IMR-90 (cell line): ENCODE data around the gene BAIAP2. TPM values are rescaled to one million over a fixed set of nuclear protein-coding genes. Genes with fewer than 3 reads are reported as not detected.

Experiments
- ATAC-seq: fragments of 200-7000 bp; cut with Tn5 transposase; 2 replicates; pipeline ENCODE4 v1.9.1; 2020; ENCODE audit warnings: low read depth, mild to moderate bottlenecking, moderate library complexity
- BruUV-seq: library from RNA; stranded (reverse); fragments of 400-500 nt; replicated peaks from 2 replicates; lab custom pipeline; 2021; lab: Mats Ljungman, UMichigan
- CTCF ChIA-PET: fragments of 300-600 bp; formaldehyde crosslinking; extraction: SDS; loops from one replicate; lab custom pipeline; 2021; ENCODE audit warnings: antibody characterized with exemption; lab: Yijun Ruan, JAX
- POLR2A ChIA-PET: fragments of 300-600 bp; sonication (Branson Sonifier 250); formaldehyde crosslinking; loops from one replicate; lab custom pipeline; 2022; ENCODE audit warnings: antibody characterized with exemption; ENCODE audit not compliant: unreplicated experiment; lab: Charles Lee
- DNase-seq: peaks from one replicate; pipeline ENCODE4 v3.0.0; 2013
- H2AFZ ChIP-seq: replicated peaks from 2 replicates; pipeline ENCODE3; 2013; ENCODE audit warnings: low read length, mild to moderate bottlenecking; ENCODE audit not compliant: poor library complexity
- H2AK5ac ChIP-seq: 2 replicates; pipeline ENCODE4 v1.6.1; 2013; ENCODE audit warnings: low read depth, low read length, inconsistent platforms
- H2AK9ac ChIP-seq: replicated peaks from 2 replicates; pipeline ENCODE3; 2013; ENCODE audit warnings: mild to moderate bottlenecking, low read depth, low read length, moderate library complexity; ENCODE audit not compliant: poor library complexity
- H2BK120ac ChIP-seq: 2 replicates; pipeline ENCODE4 v1.6.1; 2013; ENCODE audit warnings: low read depth, low read length, inconsistent platforms
- H2BK15ac ChIP-seq: 3 replicates; pipeline ENCODE4 v1.6.1; 2013; ENCODE audit warnings: low read depth, low read length, inconsistent platforms
- H2BK20ac ChIP-seq: 2 replicates; pipeline ENCODE4 v1.6.1; 2013; ENCODE audit warnings: low read depth, mild to moderate bottlenecking, inconsistent platforms, low read length, moderate library complexity
- H2BK5ac ChIP-seq: 2 replicates; pipeline ENCODE4 v1.6.1; 2013; ENCODE audit warnings: mild to moderate bottlenecking, low read depth, low read length, inconsistent platforms; ENCODE audit not compliant: poor library complexity, severe bottlenecking
- H3K14ac ChIP-seq: replicated peaks from 2 replicates; pipeline ENCODE4 v1.6.1; 2013; ENCODE audit warnings: low read depth, low read length, inconsistent platforms
- H3K18ac ChIP-seq: 2 replicates; pipeline ENCODE4 v1.6.1; 2013; ENCODE audit warnings: low read depth, low read length, control low read depth
- H3K23ac ChIP-seq: 2 replicates; pipeline ENCODE4 v1.6.1; 2013; ENCODE audit warnings: low read depth, low read length, inconsistent platforms
- H3K27ac ChIP-seq: 2 replicates; pipeline ENCODE4 v1.5.1; 2013; ENCODE audit warnings: mild to moderate bottlenecking, control low read depth, low read length; ENCODE audit not compliant: insufficient read depth
- H3K27me3 ChIP-seq: 2 replicates; pipeline ENCODE4 v1.6.1; 2013; ENCODE audit warnings: low read length; ENCODE audit not compliant: control insufficient read depth, insufficient read depth
- H3K36me3 ChIP-seq: 2 replicates; pipeline ENCODE4 v1.6.1; 2013; ENCODE audit warnings: low read length, mixed read lengths; ENCODE audit not compliant: control insufficient read depth, insufficient read depth
- H3K4ac ChIP-seq: 2 replicates; pipeline ENCODE4 v1.6.1; 2013; ENCODE audit warnings: low read depth, low read length, inconsistent platforms
- H3K4me1 ChIP-seq: 2 replicates; pipeline ENCODE4 v1.6.1; 2013; ENCODE audit warnings: low read length, mixed read lengths; ENCODE audit not compliant: control insufficient read depth, insufficient read depth
- H3K4me2 ChIP-seq: 2 replicates; pipeline ENCODE4 v1.6.1; 2013; ENCODE audit warnings: low read depth, mild to moderate bottlenecking, control low read depth, low read length, moderate library complexity
- H3K4me3 ChIP-seq: 2 replicates; pipeline ENCODE4 v1.5.1; 2013; ENCODE audit warnings: low read depth, mild to moderate bottlenecking, control low read depth, low read length, moderate library complexity; ENCODE audit not compliant: insufficient read depth
- H3K56ac ChIP-seq: 2 replicates; pipeline ENCODE4 v1.6.1; 2013; ENCODE audit warnings: low read length, inconsistent platforms; ENCODE audit not compliant: insufficient read depth; ENCODE audit errors: extremely low read depth
- H3K79me1 ChIP-seq, 2 experiments: 2 replicates each; pipeline ENCODE4 v1.6.1; 2013; ENCODE audit warnings: low read length in 2 of 2, inconsistent platforms in 1 of 2, low read depth in 1 of 2
- H3K9ac ChIP-seq: 2 replicates; pipeline ENCODE4 v1.6.1; 2013; ENCODE audit warnings: low read depth, low read length, control low read depth
- H3K9me1 ChIP-seq: 2 replicates; pipeline ENCODE4 v1.6.1; 2013; ENCODE audit warnings: low read length, inconsistent platforms; ENCODE audit not compliant: insufficient read depth
- H3K9me3 ChIP-seq: 2 replicates; pipeline ENCODE4 v1.6.1; 2013; ENCODE audit warnings: low read length; ENCODE audit not compliant: control insufficient read depth, insufficient read depth
- H4K20me1 ChIP-seq: 2 replicates; pipeline ENCODE4 v1.6.1; 2013; ENCODE audit warnings: low read length, inconsistent platforms; ENCODE audit not compliant: insufficient read depth
- H4K5ac ChIP-seq: 2 replicates; pipeline ENCODE4 v1.6.1; 2013; ENCODE audit warnings: mild to moderate bottlenecking, low read depth, low read length, control low read depth
- H4K8ac ChIP-seq, 2 experiments: 2 replicates each; pipeline ENCODE4 v1.6.1; 2013; ENCODE audit warnings: low read depth in 2 of 2, low read length in 2 of 2, control low read depth in 1 of 2, inconsistent platforms in 1 of 2
- H4K91ac ChIP-seq: 2 replicates; pipeline ENCODE4 v1.6.1; 2013; ENCODE audit warnings: low read depth, low read length, inconsistent platforms; ENCODE audit not compliant: insufficient read depth
- FOS ChIP-seq: fragments of 150-350 bp; IDR thresholded peaks from 2 replicates; pipeline ENCODE4 v1.6.1; 2016; ENCODE audit warnings: low read depth, low read length
- RAD21 ChIP-seq: IDR thresholded peaks from 2 replicates; pipeline ENCODE4 v1.6.1; 2012; ENCODE audit warnings: low read length, improper control_type of control experiment
- WGBS, 2 experiments: methylation state at CpG; one replicate each; pipeline versions ENCODE4 v1.1.5 to v1.1.7; 2013; ENCODE audit warnings: missing lambda C conversion rate in 2 of 2; ENCODE audit not compliant: insufficient read length in 1 of 2; ENCODE audit errors: extremely low coverage in 2 of 2; 5-methylcytosine and 5-hydroxymethylcytosine counted together
- dilution Hi-C: fragments of 300-500 bp; cut with HindIII; formaldehyde crosslinking; loops from one replicate; pipeline ENCODE4 v1.14.3; 2018; ENCODE audit warnings: low sequenced_read_pairs; ENCODE audit not compliant: unreplicated experiment
- in situ Hi-C: fragments of 300-500 bp; cut with MboI; formaldehyde crosslinking; loops from 3 replicates; pipeline ENCODE4 v1.14.3; 2019; ENCODE audit warnings: low sequenced_read_pairs, inconsistent platforms, mixed read lengths
- intact Hi-C: fragments of 100-400 bp; cut with micrococcal nuclease; formaldehyde crosslinking; loops from 2 replicates; pipeline ENCODE4 v1.10.0; 2022
- polyA plus RNA-seq, 3 experiments: library from polyadenylated mRNA; depleted of rRNA; stranded (reverse); fragments of >200 nt; gene quantifications; 2 replicates each; pipeline ENCODE4 v1.2.3, GENCODE V29; 2012; ENCODE audit warnings: low replicate concordance in 1 of 3
- total RNA-seq: library from RNA; depleted of rRNA; stranded (reverse); fragments of >200 nt; gene quantifications from 2 replicates; pipeline ENCODE4 v1.2.3, GENCODE V29; 2012

Gene BAIAP2
- total and polyA plus RNA-seq, 2 of the 4 experiments (the other 2 are of a cell fraction): 18.3 to 32.6 TPM

DNA sequence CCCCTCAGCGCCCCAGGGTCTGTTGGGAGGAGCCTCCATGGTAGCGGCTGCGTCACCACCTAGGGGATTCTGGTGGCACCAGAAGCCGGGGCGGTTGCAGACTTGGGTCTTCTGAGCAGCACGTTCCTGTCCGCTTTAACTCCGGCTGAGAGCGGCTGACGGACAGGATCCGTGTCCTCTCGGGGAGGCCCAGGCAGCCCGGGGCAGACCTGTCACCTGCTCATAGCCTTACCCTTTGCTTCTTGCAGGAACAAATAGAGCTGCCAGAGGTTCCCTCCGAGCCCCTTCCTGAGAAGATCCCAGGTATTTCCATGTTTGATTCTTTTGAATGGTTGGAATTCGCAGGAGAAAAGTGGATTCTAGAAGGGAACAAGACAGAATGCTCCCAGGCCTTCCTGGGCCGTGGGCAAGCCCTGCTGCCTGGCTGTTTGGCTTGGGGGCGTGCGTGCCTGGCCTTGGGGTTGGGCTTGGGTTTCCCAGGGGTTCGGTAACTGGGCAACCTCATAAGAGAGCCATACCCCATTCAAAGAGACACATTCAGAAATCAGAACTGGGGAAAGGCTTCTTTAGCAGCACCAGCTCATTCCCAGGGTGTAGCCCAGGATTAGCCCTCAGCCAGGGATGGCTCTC lies 36.7 kb upstream of the BAIAP2 start:
- H3K27me3 ChIP-seq: 0 out of 2 replicates have a peak, but pooled peaks cover under 1% of the 10 kb centered on the region
- ATAC-seq (no peak), DNase-seq (no peak)
- no peak overlapping the region for H3K4me2 ChIP-seq
- H2BK5ac ChIP-seq: peak overlapping the region; percentile 42
- TF ChIP-seq FOS: no peak
- TF ChIP-seq RAD21: no peak
- H2BK15ac ChIP-seq: no peak overlapping the region
- ChIA-PET CTCF (no interaction called here), POLR2A (no interaction called here)
- no peak overlapping the region for H2BK120ac ChIP-seq
- no peak overlapping the region for H3K4ac ChIP-seq
- H4K20me1 ChIP-seq: peaks cover 7% of the 10 kb centered on the region
- H3K9me1 ChIP-seq: no peaks in the 10 kb centered on the region
- H4K91ac ChIP-seq: no peak overlapping the region
- no peak overlapping the region for H4K8ac ChIP-seq
- H3K4me3 ChIP-seq: no peak overlapping the region
- H4K5ac ChIP-seq: no peak overlapping the region
- no peak overlapping the region for H3K56ac ChIP-seq
- no peak overlapping the region for H2AFZ ChIP-seq
- WGBS, 2 experiments: 100% methylated on average over 8 of the region's 19 CpGs; no CpG with 5 or more reads in 1 of the 2 experiments
- in situ Hi-C loops (no loop called here), intact Hi-C loops (no loop called here), dilution Hi-C loops (no loop called here)
- H3K27ac ChIP-seq: no peak overlapping the region
- H3K23ac ChIP-seq: no peak overlapping the region
- no peak overlapping the region for H3K9ac ChIP-seq
- H2AK5ac ChIP-seq: no peak overlapping the region
- peaks cover 0 to 12% of the 10 kb centered on the region in 2 experiments; a peak in 2 of 4 replicates for H3K79me1 ChIP-seq
- H2AK9ac ChIP-seq: no peak overlapping the region
- H3K4me1 ChIP-seq: peaks cover 5% of the 10 kb centered on the region
- no TSS peak for BruUV-seq
- H3K36me3 ChIP-seq: peaks cover 49% of the 10 kb centered on the region
- no peak overlapping the region for H3K18ac ChIP-seq
- no peaks in the 10 kb centered on the region for H3K9me3 ChIP-seq
- no peak overlapping the region for H3K14ac ChIP-seq
- H2BK20ac ChIP-seq: no peak overlapping the region
